Measurements from ENCODE around the gene KIF26B.

The KIF26B gene

DNA sequence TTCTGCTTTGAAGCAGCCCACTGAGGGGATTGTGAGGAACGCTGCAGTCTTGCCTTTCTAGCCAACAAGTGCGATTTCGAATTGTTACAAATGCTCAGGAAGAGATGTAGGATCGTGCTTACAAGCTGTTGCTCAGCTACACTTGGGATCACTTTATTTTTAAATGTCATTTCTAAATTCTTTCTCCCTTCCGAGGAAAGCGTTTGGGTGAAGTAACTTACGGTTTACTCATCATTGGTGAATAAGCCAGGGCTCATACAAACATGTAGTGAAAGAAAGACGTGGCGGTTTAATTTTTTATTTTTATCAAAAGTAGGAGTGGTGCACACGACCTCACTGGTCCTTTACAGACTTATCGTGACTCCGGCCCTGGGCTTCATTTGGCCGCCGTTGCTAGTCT, 386.6 kb downstream of the KIF26B start:
- DNase-seq: no peak

DNA sequence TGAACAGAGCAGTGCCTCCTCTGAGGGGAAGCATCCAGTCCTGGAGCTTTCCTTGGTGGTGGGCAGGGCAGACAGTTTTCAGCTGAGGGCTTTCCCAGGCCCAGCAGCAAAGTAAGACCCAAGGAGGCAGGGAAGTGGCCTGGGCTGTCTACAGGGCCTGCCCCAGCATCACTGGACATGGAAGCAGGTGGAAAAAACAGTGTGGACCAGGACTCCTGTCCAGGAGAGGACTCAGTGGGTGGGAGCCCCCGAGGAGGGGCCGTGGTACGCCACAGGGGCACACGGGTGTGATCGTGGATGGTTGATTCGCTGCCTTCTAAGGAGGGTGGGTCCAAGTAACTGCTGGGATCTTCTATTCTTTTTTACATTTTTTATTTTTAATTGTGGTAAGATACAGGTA, 387.6 kb downstream of the KIF26B start:
- DNase-seq: no peak

DNA sequence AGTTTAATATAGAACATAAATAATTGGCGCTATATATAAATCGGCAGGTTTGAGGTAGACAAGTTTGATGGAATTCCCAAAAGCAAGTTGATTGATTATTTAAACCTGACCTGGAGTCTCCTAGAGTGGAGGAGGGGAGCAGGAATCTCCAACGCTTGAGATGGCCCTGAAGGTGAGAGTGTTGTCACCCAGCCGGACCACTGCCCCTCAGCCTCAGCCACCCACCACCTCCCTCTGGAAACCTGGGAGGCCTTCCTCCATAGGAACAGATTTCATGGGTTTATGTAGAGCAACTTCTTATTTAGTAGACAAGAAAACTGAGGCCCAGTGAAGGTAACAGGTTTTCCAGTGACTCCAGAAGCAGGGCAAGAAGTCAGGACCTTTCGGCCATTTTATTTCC, 389.5 kb downstream of the KIF26B start:
- no peak for DNase-seq

DNA sequence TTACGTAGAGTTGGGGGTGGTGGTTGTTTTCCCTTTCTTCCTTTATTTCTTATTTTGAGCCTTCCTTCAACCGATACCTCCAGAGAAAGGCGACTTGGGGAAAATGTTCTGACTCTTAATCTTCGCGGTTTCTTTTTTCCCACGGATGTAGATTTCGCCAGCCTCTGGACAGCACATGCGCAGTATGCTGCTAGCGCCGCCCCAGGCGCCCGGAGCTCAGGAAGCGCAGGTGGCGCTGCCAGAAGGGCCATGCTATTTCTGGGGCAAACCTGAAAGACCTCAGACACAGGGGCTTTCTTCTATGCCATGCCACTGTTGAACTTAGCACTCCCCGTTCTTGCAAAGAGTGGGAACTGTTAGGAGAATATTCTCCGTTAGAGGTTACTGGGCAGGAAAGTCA, 392.1 kb downstream of the KIF26B start:
- no peak for DNase-seq

DNA sequence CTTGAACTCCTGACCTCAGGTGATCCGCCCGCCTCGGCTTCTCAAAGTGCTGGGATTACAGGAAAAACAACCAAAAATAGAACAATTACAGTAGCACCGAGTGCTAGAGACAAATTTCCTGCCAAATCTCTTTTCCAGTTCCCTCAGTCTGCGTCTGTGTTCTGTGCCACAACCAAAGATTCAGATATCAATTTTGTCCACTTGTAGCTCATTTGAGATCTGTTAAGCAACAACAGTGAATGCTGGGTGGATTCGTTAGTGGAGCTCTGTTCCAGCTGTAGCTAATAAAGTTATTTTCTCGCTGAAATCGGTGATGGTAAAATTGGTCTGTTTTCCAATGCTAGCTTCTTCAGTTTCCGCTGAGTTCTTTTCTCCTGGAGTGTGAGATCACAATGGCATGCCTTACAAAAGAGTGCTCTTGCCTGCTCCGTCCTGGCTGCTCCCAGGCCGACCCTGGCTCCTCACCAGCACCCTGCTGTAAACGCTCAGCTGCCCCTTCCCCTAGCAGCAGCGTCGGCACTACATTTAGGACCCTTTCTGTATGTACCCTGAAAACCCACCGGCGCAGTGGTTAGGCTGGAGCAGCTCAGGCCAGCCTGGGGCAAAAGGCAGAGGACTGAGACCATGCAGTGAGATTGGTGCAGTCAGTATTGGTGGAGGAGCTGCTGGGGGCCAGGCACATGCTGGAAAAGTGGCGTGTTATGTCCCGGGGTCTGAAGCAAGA, 395.4 kb downstream of the KIF26B start:
- no peak for DNase-seq

DNA sequence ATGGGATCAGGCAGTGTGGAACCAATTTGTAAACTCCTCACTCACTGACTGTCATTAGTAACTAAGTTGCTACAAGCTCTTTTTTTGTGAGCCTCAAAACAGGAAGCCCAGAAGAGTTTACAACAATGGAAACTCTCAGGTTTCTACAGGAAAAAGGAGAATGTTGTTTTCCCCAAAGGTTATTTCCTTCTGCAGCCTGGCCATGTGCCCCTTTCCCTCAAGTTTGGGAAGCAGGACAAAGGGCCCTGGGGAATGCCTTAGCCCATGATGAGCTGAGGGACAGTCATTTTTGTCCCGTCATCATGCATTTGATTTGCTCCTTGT, 395.9 kb downstream of the KIF26B start:
- DNase-seq: no peak

DNA sequence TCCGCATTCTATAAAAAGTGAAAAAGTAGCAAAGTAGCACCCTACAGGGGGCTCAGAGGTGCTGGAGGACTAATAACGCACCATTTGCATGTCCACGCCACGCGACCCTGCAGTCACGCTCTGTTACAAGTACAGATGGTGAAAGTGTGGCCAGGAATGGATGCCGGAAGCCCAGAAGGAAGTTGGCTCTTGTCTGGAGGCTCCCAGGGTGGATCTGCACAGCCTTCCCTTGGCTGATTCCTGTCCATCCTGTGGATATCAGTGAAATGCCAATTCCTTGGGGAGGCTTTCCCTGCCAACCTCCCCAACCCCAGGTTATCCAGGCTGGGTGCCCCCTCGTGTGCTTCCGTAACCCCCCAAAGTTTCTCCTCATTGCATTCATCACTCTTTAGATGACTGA, 396.8 kb downstream of the KIF26B start:
- no peak for DNase-seq

DNA sequence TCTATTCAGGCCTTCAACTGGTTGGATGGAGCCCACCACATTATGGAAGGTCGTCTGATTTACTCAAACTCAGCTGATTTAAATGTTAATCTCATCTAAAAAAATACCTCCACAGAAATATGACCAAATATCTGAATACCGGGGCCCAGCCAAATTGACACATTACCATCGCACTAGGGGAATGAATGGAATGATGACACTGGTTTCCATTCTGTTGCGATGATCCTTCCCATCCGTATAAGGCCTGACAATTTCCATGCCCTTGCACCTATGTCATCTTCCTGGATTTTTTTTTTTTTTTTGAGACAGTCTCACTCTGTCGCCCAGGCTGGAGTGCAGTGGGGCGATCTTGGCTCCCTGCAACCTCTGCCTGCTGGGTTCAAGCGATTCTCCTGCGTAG, 397.5 kb downstream of the KIF26B start:
- no peak for DNase-seq

DNA sequence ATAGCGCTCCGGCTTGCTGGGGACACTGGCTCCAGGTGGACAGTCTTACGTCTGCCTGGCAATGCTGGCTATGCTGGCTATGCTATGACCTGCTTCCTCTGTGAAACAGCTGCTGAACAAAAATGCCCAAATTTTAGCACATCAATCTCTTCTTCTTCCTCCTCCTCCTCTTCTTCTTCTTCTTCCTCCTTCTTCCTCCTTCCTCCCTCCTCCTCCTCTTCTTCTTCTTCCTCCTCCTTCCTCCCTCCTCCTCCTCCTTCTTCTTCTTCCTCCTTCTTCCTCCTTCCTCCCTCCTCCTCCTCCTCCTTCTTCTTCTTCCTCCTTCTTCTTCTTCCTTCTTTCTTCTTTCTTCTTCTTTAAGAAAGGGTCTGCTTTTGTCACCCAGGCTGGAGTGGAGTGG, 401.3 kb downstream of the KIF26B start:
- no peak for DNase-seq

DNA sequence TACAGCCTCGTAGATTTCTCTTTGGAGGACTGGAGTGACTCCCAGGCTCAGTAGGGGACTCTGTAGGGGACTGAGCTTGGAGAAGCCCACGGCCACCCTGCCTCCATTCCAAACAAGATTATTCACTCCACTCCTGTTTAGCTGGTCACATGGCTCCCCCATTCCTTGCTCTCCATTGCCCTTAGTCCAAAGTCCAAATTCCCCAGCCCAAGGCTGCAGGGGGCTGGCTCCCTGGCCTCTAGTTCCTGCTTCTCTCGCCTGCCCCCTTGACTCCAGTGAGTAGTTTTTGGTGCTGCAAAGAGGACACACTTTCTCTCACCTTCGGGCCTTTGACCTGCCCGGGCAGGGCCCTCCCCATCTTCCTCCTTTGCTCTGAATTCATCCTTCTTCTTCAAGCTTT, 403.3 kb downstream of the KIF26B start:
- DNase-seq: no peak

DNA sequence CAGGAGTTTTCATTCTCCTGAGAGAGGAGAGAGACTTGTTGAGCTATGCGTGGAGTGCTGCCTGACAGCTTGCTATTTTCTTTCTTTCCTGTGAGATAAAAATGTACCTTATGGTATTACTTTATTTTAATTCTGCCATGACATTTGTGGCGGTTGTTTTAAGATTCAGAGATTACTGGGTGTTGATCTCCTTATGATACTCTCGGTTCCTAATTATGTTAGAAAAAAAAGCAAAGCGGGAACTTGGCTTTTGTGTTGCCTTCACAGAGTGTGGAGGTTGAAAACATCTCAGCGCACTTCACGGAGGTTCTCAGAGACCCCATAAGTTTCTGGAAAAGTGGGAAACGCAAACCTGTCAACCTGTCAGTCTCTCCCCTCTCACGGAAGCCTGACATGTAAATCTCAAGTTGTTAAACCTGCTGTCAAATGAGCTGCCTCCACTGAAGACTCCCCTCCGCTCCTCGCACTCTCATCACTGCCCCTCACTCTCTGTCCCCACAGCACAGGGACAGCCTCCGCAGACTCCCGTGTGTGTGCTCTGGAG, 405.6 kb downstream of the KIF26B start:
- DNase-seq: no peak

DNA sequence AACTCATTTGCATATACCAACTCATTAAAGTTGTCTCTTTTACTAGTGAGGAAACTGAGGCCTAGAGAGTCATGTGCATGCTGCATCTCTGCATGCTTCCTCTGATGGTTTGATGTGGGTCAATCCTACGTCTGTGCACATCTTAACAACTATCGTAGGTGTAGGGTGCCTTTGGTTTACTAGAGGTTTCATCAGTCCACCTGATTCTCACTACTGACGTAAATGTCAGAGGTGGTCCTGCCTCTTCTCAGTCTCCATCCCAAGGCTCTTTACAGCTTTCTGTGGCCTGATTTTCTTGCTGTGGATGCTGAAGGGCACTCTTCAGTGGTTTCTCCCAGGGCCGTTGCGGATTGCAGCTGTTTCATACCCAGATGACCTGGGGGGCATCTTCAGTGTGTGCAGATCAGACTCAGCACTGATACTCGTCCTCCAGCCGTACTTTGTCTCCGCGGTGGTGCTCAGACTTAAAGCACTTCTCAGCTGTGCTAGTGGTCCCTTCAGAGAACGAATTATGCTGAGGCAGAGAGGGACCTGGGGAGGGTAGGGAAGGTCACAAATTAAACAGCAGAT, 407.0 kb downstream of the KIF26B start:
- DNase-seq: no peak

DNA sequence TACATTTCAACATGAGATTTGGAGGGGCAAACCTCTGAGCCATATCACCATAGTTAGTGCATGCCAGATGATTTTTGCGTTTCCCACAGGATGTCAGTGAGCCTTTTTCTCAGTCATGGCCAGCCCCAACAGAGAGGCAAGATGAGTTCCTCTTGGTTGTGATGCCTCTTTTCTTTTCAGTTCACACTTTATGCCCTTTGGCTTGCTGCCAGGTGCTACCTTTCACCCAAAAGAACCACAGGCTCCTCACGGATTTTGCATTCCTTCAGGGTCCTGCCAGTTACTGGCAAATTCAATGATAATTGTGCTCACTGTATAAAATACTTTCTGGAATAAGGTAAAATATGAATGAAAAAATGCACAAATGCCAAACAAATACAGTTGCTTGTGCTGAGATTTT, 411.3 kb downstream of the KIF26B start:
- no peak for DNase-seq

DNA sequence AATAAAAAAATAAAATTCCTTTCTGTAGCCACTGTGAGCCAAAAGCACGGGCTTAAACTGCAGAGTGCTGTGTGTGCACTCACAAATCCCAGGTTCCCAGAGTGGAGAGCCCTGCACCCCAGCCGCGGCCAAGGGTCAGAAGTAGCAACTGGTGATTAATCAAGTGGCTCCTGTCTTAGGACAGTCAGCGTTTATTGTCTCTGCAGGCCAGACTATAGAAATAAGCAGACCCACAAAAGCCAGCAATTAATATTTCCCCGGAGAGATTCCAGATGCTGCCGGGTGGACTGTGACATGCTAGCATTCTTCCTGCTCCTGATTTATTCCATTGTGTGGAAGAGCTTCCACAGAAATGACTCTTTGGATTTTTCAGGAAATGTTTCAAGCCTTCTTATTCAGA, 412.2 kb downstream of the KIF26B start:
- DNase-seq: no peak

DNA sequence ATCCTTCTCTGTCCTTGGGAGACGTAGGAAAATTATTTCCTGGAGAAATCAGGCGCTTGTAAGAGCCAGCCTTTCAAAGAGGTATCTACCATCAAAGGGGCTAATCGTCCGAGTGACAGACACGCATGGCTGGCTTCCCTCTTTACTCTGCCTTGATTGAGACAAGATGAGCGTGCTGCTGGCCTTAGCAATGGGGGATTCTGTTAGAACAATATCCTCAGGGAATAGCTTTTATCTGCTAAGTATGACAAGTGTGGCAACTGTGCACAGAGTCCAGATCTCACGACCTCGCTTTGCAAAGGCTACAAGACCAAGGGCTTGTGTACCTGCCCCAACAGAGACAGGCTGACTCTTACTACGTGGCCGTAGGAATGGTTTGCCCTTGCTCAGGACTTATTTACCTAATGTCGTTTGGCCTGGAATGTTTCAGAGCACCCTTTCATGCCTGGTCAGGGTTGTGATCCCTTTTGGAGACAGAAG, 417.1 kb downstream of the KIF26B start:
- no peak for DNase-seq

DNA sequence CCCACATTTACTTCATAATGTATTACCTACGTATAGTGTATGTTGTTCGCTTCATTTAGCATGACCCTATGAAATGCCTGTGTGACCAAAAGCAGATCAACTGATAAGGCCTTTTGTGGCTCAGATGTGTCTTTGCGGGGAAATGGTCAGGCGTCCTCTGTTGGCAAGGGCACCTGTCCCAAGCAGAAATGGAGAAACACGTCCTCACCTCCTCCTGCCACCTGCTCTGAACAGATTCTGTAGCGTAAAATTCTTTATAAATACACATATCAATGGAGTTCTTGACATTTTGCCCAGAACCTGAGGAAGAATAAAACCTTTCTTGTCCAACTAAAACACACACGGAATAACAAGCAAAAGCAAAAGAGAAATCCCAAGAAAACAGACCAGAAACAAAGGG, 417.9 kb downstream of the KIF26B start:
- DNase-seq: no peak

DNA sequence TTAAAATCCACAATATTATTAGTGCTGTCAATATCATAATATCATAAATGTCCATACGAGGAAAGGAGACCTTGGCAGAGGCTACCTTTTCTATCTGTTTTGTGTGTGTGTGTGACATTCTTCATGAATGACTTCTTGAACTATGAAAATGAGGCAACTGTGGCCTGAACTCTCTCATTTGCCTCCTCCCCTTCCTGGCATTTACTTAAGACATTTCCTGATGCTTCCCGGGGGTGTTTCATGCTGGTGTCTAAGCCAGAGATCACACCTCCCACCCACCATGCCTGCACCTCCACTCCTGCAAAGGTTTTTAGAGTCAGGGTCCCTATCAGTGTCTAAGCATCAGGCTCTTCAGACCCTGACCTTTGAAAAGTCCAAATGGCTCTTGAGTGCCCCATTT, 420.9 kb downstream of the KIF26B start:
- DNase-seq: no peak

DNA sequence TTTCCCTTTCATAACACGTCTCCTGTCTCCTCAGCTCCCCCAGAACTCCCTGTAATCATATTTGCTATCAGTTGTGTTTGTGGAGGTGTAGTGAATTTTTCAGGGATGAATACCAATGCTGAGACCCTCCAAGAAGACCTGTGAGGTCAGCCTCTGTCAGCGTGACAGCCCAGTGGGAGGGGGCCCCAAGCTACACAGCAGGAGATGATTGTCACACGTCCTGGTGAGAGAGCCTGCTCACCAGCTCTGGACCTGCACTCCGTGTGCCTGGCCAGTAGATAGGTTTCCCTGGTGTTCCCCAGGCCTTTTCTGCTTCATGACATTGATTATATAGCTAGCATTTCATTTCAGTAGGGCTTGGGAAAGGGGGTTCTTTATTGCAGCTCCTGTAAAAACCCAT, 421.5 kb downstream of the KIF26B start:
- no peak for DNase-seq

DNA sequence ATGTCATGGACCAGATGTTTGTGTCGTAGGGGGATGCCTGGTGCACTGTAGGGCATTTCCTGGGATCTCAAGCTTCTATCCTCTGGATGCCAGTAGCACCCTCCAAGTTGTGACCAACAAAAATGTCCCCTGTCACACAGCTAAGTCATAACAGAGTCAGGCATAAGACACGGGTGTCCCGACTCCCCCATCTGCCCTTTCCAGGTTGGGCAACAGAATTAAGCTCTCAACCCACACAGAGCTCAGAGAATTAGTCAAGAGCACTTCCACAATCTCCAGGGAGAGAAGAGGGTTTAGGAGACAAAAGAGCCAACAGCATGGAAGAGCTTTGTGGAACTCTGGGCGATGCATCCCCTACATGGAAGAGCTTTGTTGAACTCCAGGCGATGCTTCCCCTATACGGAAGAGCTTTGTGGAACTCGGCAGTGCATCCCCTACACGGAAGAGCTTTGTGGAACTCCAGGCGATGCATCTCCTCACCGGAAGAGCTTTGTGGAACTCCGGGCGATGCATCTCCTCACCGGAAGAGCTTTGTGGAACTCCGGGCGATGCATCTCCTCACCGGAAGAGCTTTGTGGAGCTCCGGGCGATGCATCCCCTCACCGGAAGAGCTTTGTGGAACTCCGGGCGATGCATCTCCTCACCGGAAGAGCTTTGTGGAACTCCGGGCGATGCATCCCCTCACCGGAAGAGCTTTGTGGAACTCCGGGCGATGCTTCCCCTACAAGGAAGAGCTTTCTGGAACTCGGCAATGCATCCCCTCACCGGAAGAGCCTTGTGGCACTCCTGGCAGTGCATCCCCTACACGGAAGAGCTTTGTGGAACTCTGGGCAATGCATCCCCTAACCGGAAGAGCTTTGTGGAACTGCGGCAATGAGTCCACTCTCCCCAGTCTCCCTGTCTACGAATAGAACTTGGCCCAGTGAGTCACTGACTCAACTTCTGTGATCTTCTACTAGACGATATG, 422.7 kb downstream of the KIF26B start:
- no peak for DNase-seq

DNA sequence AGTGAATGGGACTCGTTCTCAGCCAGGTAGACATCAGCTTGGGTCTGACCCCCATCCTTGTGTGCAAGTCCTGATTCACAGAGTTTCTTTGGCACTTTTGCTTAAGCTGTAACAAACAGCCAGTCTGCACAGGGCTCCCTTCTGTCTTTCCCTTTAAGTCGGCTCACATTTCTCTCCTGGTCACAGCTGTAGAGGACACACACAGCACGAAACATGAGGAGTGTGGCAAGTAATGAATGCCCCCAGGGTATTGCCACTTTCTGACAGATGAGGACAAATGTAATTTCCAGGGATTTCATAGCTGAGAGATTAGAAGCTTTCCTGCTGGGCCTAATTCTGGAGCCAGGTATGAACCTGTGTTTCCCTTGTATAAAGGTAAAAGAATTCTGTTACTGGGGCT, 423.5 kb downstream of the KIF26B start:
- no peak for DNase-seq

DNA sequence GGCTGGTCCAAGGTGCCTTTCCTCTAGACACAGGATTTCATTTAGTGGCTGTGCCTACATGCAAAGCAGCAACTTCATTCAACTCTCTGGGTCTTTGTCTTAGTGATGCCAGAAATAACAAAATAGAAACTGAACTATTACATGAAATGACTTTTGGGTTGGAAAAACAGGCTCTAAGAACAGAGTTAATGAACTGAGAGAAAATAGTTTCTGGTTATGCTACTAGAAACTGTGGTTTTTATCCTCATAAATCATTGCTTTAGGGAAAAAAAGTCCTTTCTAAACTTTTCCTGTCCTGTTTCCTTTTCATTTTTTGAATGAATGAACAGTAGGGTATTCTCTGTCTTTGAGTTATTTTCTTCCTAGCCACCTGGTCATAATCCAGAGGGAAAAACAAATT, 424.0 kb downstream of the KIF26B start:
- DNase-seq: no peak

DNA sequence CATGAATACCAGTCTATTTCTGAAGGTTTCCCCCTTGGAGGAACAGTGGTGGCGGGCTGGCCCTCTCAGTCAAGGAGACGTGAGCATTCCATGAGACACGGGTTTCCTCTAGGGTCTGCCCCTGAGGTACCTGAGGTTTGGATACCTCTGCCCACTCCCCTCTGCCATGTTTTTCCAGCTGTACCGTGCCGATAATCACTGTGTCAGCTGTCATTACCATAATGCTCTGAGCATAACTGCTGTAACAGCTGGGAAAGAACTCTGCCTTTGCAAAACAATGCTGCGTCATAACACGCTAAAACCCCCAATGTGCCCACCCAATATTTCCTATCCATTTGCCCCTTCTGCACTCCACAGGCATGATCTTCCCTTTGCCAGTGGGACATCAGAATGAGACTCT, 425.1 kb downstream of the KIF26B start:
- DNase-seq: no peak

DNA sequence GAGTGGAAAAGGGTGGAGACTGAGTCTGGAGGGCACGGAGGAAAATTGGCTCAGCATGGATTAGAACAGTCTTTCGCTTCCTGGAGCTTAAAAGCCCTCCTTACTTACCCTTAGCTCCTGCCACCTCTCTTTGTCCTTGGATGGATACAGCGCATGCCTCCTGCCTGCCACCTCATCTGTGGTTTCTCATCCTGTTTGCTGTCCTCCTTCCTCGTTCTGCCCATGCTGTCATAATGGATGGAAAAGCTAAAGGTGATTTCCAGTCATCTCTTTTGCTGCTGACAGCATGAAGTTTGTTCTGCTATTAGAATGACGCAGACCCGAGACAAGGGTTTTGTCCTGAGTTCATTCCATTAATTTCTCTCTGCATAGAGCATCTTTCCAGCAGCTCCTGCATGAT, 425.9 kb downstream of the KIF26B start:
- no peak for DNase-seq

DNA sequence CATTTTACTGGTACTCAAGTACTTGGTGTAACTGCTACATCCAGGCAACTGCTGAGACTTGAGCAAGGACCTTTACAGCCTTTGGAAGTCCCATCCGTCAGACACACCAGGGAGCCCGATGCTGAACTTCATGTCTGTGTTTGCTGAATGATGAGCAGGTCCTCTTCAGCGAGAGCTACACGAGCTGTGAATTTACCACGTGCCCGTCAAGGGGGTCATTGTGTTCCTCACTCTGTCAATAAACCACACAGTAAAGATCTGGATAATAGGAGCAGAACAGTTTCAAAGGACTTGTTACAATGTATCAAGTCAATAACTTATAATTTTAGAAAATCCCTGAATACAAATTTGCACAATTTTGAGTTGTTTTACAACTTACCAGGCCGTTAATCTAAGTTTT, 427.2 kb downstream of the KIF26B start:
- DNase-seq: no peak
